Suppressor macrophage treated with lipopolysaccharide for 4 hours (primary cell): Measurements from ENCODE around the gene TRAPPC13.
"Not testable (repeated sequence)": the region's sequence is repeated elsewhere in the genome, so short reads cannot be mapped to it uniquely, and the experiment has no call there.

Source experiments
- DNase-seq: peaks from one replicate; pipeline ENCODE4 v3.0.0-alpha.2; 2020

Gene TRAPPC13

GRCh38 chr5:65624571-65625555 is at the start of gene TRAPPC13, which contains the start of gene SHLD3:
Gene TRAPPC13, plus strand, starts transcription at chr5:65625027. Its CDS starts 34 bp downstream, at chr5:65625061.
Gene SHLD3, plus strand, starts transcription at chr5:65625027. Its CDS starts 4,561 bp downstream, at chr5:65629588.
- DNase-seq: peak; percentile 86

- no peak for DNase-seq
Measured at GRCh38 chr5:65577141-65577540, 47.7 kb upstream of the TRAPPC13 start.

- DNase-seq: no peak
Measured at GRCh38 chr5:65588694-65589093, 36.1 kb upstream of the TRAPPC13 start.

- not testable (repeated sequence) for DNase-seq
Measured at GRCh38 chr5:65601761-65602160, 23.1 kb upstream of the TRAPPC13 start.

- no peak for DNase-seq
Measured at GRCh38 chr5:65611524-65611923, 13.3 kb upstream of the TRAPPC13 start.

GRCh38 chr5:65612298-65612907 is 12.4 kb upstream of the TRAPPC13 start:
- DNase-seq: no peak

GRCh38 chr5:65620021-65620420 is 4.8 kb upstream of the TRAPPC13 start:
- DNase-seq: no peak

GRCh38 chr5:65621961-65622360 is 2.9 kb upstream of the TRAPPC13 start:
- not testable (repeated sequence) for DNase-seq

GRCh38 chr5:65623482-65623881 is 1.3 kb upstream of the TRAPPC13 start:
- DNase-seq: no peak

- DNase-seq: peak; percentile 95
Measured at GRCh38 chr5:65624025-65624570, 729 bp upstream of the TRAPPC13 start, which contains the start of gene TRIM23. Gene TRIM23, minus strand, starts transcription at chr5:65624333. Its CDS starts 59 bp downstream, at chr5:65624274.

- DNase-seq: peak; percentile 6
Measured at GRCh38 chr5:65625743-65626142, 916 bp downstream of the TRAPPC13 start.

- no peak for DNase-seq
Measured at GRCh38 chr5:65630981-65631380, 6.2 kb downstream of the TRAPPC13 start.

GRCh38 chr5:65640240-65640639 is 15.4 kb downstream of the TRAPPC13 start:
- DNase-seq: no peak

GRCh38 chr5:65646938-65647337 is 22.1 kb downstream of the TRAPPC13 start:
- DNase-seq: no peak

GRCh38 chr5:65647941-65648340 is 23.1 kb downstream of the TRAPPC13 start:
- DNase-seq: no peak

- no peak for DNase-seq
Measured at GRCh38 chr5:65651144-65651543, 26.3 kb downstream of the TRAPPC13 start.

GRCh38 chr5:65654713-65655112 is 29.9 kb downstream of the TRAPPC13 start:
- no peak for DNase-seq

- no peak for DNase-seq
Measured at GRCh38 chr5:65663804-65664521, 39.1 kb downstream of the TRAPPC13 start.

GRCh38 chr5:65668696-65669095 is 43.9 kb downstream of the TRAPPC13 start:
- DNase-seq: peak; percentile 38

GRCh38 chr5:65672796-65673195 is 48.0 kb downstream of the TRAPPC13 start:
- DNase-seq: peak; percentile 37

GRCh38 chr5:65674749-65675148 is 49.9 kb downstream of the TRAPPC13 start:
- DNase-seq: no peak

- DNase-seq: peak; percentile 6
Measured at GRCh38 chr5:65676056-65676455, 51.2 kb downstream of the TRAPPC13 start.

GRCh38 chr5:65682148-65682547 is 57.3 kb downstream of the TRAPPC13 start:
- DNase-seq: no peak
